A673 (cell line): ENCODE measurements around the gene TMEM30A.

ENCODE experiments used
- CTCF ChIP-seq: fragments of 300-800, 200-600 bp; sonication (generic); conservative IDR thresholded peaks from 2 replicates; pipeline ENCODE4 v1.5.1; 2017; ENCODE audit warnings: low read depth, mild to moderate bottlenecking, antibody characterized with exemption, low read length, moderate library complexity, mixed read lengths
- EZH2 ChIP-seq: fragments of 200-600 bp; sonication (generic); IDR thresholded peaks from 2 replicates; pipeline ENCODE4 v1.6.1; 2017; ENCODE audit warnings: borderline replicate concordance, low read depth, mild to moderate bottlenecking, mixed read lengths, antibody characterized with exemption, low read length; ENCODE audit not compliant: poor library complexity, severe bottlenecking

- TF ChIP-seq CTCF (no peak), EZH2 (no peak)
Measured at GRCh38 chr6:75283907-75284631, 523 bp downstream of the TMEM30A start.
